ENCODE data around the gene C1orf52. TPM values are rescaled to one million over a fixed set of nuclear protein-coding genes. Genes with fewer than 3 reads are reported as not detected.

Gene C1orf52
- 10 to 100 TPM; 41.0 to 42.9 TPM for total RNA-seq
- polyA plus RNA-seq (2013, experiment 1 of 2): 41.1 TPM
- polyA plus RNA-seq (2013, experiment 2 of 2): 41.1 TPM
- long read RNA-seq, experiment 1, transcript C1orf52-201 (4 exons, 3,391 nt): minor isoform, 9 of 28 reads
- long read RNA-seq, experiment 1, transcript C1orf52-203 (3 exons, 1,219 nt): major isoform, 10 of 28 reads
- long read RNA-seq, experiment 1, partial matches to known transcripts: 1 of 28 reads
- long read RNA-seq, experiment 1, other reads (novel, unspliced or antisense): 8 of 28 reads
- long read RNA-seq, experiment 2, transcript C1orf52-201 (4 exons, 3,391 nt): major isoform, 35 of 59 reads
- long read RNA-seq, experiment 2, transcript C1orf52-203 (3 exons, 1,219 nt): minor isoform, 19 of 59 reads
- long read RNA-seq, experiment 2, partial matches to known transcripts: 0 of 59 reads
- long read RNA-seq, experiment 2, other reads (novel, unspliced or antisense): 5 of 59 reads
- long read RNA-seq, experiment 3, transcript C1orf52-203 (3 exons, 1,219 nt): minor isoform, 66 of 144 reads
- long read RNA-seq, experiment 3, transcript C1orf52-201 (4 exons, 3,391 nt): major isoform, 68 of 144 reads
- long read RNA-seq, experiment 3, partial matches to known transcripts: 5 of 144 reads
- long read RNA-seq, experiment 3, other reads (novel, unspliced or antisense): 5 of 144 reads
- long read RNA-seq, experiment 4, transcript C1orf52-203 (3 exons, 1,219 nt): major isoform, 34 of 61 reads
- long read RNA-seq, experiment 4, transcript C1orf52-201 (4 exons, 3,391 nt): minor isoform, 17 of 61 reads
- long read RNA-seq, experiment 4, partial matches to known transcripts: 7 of 61 reads
- long read RNA-seq, experiment 4, other reads (novel, unspliced or antisense): 3 of 61 reads

DNA sequence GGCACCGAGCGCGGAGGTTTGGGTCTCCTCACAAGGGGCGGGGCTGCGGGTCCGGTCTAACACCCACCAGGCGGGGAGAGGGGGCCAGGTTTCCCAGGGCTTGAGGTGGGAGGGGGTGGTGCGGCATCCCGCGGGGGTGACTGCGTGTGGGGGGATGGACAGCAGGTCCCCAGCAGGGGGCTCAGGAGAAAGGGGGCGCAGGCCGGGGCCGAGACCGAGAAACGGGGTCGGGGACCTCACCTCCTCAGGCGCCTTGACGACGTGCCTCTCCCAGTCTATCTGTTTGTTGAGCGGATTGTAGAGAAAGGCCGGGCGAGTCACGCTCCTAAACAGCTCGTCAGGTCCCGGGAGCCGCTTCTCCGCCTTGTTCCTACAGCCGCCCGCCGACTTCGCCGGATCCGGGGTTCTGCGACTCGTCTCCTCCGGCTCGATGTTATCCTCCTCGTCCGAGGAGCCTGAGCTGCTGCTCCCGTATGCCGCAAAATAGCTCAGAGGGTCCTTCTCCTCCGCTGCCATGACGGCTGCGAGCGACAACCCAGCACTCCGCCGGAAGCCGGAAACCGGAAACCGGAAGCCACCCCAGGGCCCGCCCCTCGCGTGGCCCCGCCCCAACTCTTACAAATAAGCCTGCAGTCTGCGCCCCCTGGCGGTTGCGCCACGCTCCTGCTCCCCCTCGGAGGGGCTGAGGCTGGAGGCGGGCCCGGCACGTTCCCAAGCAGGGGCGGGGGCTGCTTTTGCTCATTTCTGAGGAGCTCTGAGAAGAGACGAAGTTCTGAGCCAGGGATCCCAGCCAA lies at the start of gene C1orf52:
Gene C1orf52, minus strand, starts transcription at position 545 of the 794 bp plus-strand sequence. Its CDS starts 29 bp downstream, at position 516.
- H3K27me3 Mint-ChIP-seq (ENCODE audit: insufficient read depth): peaks cover 2% of the 10 kb centered on the region
- peak; percentile 98 for TF ChIP-seq CTCF (conservative IDR thresholded peaks at IDR 0.05)
- peaks cover 34% of the 10 kb centered on the region for H3K9me3 ChIP-seq (ENCODE audit: control insufficient read depth, low read length)
- WGBS, 2 experiments (ENCODE audit: insufficient coverage in 1 of 2, insufficient read length in 1 of 2): 0 to 1% methylated on average over 18 to 65 of the region's 65 CpGs
- H3K9me3 Mint-ChIP-seq: peaks cover 38% of the 10 kb centered on the region
- no peaks in the 10 kb centered on the region for H3K27me3 ChIP-seq (ENCODE audit: control insufficient read depth, insufficient read depth, low read length, poor library complexity, severe bottlenecking)
- peak; percentile 99 for DNase-seq
- H3K9ac ChIP-seq (ENCODE audit: extremely low read depth, low read length, poor library complexity, severe bottlenecking): peak within 1 kb of the TSS; percentile 77
- H3K36me3 ChIP-seq (ENCODE audit: control insufficient read depth, insufficient read depth, low read length): peaks cover 43% of the 10 kb centered on the region
- peaks cover 69% of the 10 kb centered on the region for H3K36me3 Mint-ChIP-seq (ENCODE audit: low read depth)
- peak within 1 kb of the TSS; percentile 68 for H3K27ac ChIP-seq (ENCODE audit: low read depth, low read length)
- peak within 1 kb of the TSS; percentile 92 for H3K4me3 ChIP-seq (ENCODE audit: low read length)
- peaks cover 12% of the 10 kb centered on the region for H3K4me1 Mint-ChIP-seq
- peak within 1 kb of the TSS; percentile 99 for H3K27ac Mint-ChIP-seq
- no peaks in the 10 kb centered on the region for H3K4me1 ChIP-seq (ENCODE audit: control insufficient read depth, insufficient read depth, low read length)
- H3K4me3 Mint-ChIP-seq: peak within 1 kb of the TSS; percentile 94

DNA sequence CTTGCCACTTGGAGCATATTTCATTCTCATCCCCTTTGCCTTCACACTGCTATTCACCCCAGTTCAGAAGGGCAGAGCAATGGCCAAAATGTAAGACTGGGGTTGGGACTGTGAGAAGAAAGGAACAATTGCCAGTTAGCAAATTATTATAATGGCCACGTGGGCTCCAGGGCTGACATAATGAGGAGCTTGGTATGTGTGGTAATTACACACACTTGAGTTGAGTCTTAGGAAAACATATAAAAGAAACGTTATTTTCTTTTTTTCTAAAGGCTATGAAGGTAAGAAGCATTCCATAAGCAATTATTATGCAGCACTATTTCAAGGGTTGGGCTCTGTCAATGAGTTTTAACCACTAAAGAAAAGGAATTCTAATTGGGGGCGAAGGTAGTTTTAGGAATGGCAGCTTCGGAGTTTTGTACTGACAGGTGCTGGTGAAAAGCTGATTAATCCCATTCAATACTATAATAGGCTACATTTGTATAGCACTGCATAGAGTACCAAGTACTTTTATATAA lies 49.4 kb upstream of the C1orf52 start:
- Histone ChIP-seq H3K27me3 (ENCODE audit: control insufficient read depth, insufficient read depth, low read length, poor library complexity, severe bottlenecking) (no peaks in the 10 kb centered on the region), H3K9ac (ENCODE audit: extremely low read depth, low read length, poor library complexity, severe bottlenecking) (no peak overlapping the region), H3K9me3 (ENCODE audit: control insufficient read depth, low read length) (no peaks in the 10 kb centered on the region), H3K4me1 (ENCODE audit: control insufficient read depth, insufficient read depth, low read length) (no peaks in the 10 kb centered on the region), H3K27ac (ENCODE audit: low read depth, low read length) (no peak overlapping the region), H3K4me3 (ENCODE audit: low read length) (no peak overlapping the region), H3K36me3 (ENCODE audit: control insufficient read depth, insufficient read depth, low read length) (no peaks in the 10 kb centered on the region)
- H3K27ac Mint-ChIP-seq: no peak overlapping the region
- no peak for TF ChIP-seq CTCF (conservative IDR thresholded peaks at IDR 0.05)
- no peaks in the 10 kb centered on the region for H3K36me3 Mint-ChIP-seq (ENCODE audit: low read depth)
- H3K4me3 Mint-ChIP-seq: no peak overlapping the region
- H3K4me1 Mint-ChIP-seq: peaks cover 7% of the 10 kb centered on the region
- H3K27me3 Mint-ChIP-seq (ENCODE audit: insufficient read depth): peaks cover under 1% of the 10 kb centered on the region
- DNase-seq: no peak
- 80 to 88% methylated on average over 2 to 4 of the region's 4 CpGs for WGBS, 2 experiments (ENCODE audit: insufficient coverage in 1 of 2, insufficient read length in 1 of 2)
- H3K9me3 Mint-ChIP-seq: no peaks in the 10 kb centered on the region
